DND-41 (cell line): Measurements from ENCODE around the gene TM4SF1.

Source experiments
- EZH2 ChIP-seq: IDR thresholded peaks from 3 replicates; pipeline ENCODE4 v1.6.1; 2012; ENCODE audit warnings: borderline replicate concordance, low read depth, mild to moderate bottlenecking, moderate library complexity, low read length, inconsistent platforms; ENCODE audit not compliant: severe bottlenecking
- TF ChIP-seq, protein P1 (sequence below): IDR thresholded peaks from 2 replicates; pipeline ENCODE4 v1.5.1; 2012; ENCODE audit warnings: borderline replicate concordance, low read length, moderate library complexity, mild to moderate bottlenecking; ENCODE audit not compliant: poor library complexity, severe bottlenecking; ENCODE audit errors: extremely low read depth

DNA sequence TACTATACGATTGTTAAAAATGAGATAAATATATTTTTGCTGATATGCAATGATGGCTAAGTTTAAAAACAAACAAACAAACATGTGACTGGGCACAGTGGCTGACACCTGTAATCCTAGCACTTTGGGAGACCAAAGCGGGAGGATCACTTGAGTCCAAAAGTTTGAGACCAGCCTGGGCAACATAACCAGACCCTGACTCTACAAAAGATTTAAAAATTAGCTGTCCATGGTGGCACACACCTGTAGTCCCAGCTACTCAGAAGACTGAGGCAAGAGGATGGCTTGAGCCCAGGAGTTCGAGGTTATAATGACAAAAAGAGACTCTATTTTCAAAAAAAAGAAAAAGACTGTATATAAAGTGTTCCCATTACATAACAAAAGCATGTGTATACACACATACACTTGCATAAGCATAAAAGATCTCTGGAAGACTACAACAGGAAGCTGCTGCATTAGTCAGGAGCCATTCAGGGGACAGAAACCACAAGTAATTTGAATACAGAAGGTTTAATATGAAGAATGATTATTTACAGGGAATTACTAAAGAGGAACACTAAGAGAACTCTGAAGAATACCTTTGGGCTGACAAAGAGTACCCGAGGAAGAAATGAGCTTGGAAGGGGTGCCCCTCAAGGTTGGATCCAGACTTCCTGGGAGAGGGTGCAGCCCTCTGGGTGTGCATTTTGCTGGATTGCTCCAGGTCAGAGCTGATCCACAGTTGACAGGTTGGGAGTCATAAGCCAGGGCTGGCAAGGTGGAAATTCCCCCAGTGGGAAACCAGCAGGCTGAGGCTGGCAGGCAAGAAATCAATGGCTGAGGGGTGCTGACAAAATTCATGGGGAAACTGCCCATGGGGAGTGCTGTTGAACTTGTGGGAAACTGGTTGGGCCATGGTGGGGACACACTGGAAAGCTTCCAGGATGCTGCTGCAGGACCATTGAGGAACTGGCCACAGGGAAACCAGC, 34.8 kb downstream of the TM4SF1 start:
- TF ChIP-seq, protein P1, sequence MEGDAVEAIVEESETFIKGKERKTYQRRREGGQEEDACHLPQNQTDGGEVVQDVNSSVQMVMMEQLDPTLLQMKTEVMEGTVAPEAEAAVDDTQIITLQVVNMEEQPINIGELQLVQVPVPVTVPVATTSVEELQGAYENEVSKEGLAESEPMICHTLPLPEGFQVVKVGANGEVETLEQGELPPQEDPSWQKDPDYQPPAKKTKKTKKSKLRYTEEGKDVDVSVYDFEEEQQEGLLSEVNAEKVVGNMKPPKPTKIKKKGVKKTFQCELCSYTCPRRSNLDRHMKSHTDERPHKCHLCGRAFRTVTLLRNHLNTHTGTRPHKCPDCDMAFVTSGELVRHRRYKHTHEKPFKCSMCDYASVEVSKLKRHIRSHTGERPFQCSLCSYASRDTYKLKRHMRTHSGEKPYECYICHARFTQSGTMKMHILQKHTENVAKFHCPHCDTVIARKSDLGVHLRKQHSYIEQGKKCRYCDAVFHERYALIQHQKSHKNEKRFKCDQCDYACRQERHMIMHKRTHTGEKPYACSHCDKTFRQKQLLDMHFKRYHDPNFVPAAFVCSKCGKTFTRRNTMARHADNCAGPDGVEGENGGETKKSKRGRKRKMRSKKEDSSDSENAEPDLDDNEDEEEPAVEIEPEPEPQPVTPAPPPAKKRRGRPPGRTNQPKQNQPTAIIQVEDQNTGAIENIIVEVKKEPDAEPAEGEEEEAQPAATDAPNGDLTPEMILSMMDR, result no peak
- TF ChIP-seq EZH2, result no peak
